ENCODE measurements around the gene PRCP. TPM values are rescaled to one million over a fixed set of nuclear protein-coding genes. Genes with fewer than 3 reads are reported as not detected.

PRCP gene
- total RNA-seq, 1 experiment from 2014 or later: 22.7 TPM

DNA sequence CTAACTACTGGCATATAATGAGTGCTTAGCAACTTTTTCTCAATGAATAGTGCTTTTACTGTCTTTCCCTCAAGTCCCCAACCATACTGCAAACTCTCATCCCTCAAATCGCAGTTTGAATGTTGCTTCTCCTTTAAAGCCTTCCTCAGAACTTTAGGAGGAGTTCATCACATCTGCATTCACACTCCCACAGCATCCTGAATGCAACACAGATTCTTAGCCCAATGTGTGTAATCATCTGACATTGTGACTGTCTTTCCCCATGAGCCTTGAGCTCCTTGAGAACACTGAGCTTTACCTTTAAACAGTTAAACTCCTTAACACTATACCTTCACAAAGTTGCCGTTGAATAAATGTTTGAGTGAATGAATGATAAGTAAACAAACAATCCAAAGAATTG, 84.8 kb downstream of the PRCP start:
- TF ChIP-seq, protein P1, sequence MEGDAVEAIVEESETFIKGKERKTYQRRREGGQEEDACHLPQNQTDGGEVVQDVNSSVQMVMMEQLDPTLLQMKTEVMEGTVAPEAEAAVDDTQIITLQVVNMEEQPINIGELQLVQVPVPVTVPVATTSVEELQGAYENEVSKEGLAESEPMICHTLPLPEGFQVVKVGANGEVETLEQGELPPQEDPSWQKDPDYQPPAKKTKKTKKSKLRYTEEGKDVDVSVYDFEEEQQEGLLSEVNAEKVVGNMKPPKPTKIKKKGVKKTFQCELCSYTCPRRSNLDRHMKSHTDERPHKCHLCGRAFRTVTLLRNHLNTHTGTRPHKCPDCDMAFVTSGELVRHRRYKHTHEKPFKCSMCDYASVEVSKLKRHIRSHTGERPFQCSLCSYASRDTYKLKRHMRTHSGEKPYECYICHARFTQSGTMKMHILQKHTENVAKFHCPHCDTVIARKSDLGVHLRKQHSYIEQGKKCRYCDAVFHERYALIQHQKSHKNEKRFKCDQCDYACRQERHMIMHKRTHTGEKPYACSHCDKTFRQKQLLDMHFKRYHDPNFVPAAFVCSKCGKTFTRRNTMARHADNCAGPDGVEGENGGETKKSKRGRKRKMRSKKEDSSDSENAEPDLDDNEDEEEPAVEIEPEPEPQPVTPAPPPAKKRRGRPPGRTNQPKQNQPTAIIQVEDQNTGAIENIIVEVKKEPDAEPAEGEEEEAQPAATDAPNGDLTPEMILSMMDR (IDR thresholded peaks at IDR 0.05; ENCODE audit: unreplicated experiment): no peak
- BruUV-seq (replicated peaks): no TSS peak
- H3K27ac Mint-ChIP-seq (ENCODE audit: unreplicated experiment): no peak overlapping the region
- no peaks in the 10 kb centered on the region for H3K4me1 Mint-ChIP-seq (ENCODE audit: low read depth, unreplicated experiment)
- no peaks in the 10 kb centered on the region for H3K9me3 Mint-ChIP-seq (ENCODE audit: low read depth, unreplicated experiment)
- H3K27me3 Mint-ChIP-seq (ENCODE audit: unreplicated experiment): peaks cover 29% of the 10 kb centered on the region
- DNase-seq: no peak
- H3K36me3 Mint-ChIP-seq (ENCODE audit: insufficient read depth, unreplicated experiment): no peaks in the 10 kb centered on the region
- CTCF ChIA-PET: no interaction called here
- intact Hi-C loops (cut with micrococcal nuclease; ENCODE audit: unreplicated experiment): no loop called here
- H3K4me3 Mint-ChIP-seq (ENCODE audit: low read depth, unreplicated experiment): no peak overlapping the region

DNA sequence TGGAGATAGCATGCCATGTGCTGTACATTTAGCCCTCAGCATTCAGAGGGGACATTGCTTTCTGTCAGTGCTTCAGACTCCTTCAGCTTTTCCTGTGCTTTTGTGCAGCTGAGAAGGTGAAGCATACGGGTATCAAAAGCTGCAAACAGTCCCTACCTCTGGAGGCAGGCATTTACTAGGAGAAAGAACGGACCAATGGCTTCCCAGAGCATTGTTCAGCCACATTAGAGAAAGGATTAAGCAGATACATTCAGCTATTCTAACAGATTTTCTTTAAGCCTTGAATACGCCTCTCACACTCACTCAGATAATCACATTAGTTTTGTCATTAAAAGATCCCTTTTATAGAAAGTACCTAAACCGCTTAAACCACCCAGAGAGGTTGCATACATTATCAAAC, 85.9 kb downstream of the PRCP start:
- Mint-ChIP-seq H3K27me3 (ENCODE audit: unreplicated experiment) (peaks cover 39% of the 10 kb centered on the region), H3K36me3 (ENCODE audit: insufficient read depth, unreplicated experiment) (no peaks in the 10 kb centered on the region), H3K27ac (ENCODE audit: unreplicated experiment) (no peak overlapping the region), H3K4me1 (ENCODE audit: low read depth, unreplicated experiment) (no peaks in the 10 kb centered on the region), H3K9me3 (ENCODE audit: low read depth, unreplicated experiment) (no peaks in the 10 kb centered on the region), H3K4me3 (ENCODE audit: low read depth, unreplicated experiment) (no peak overlapping the region)
- BruUV-seq (replicated peaks): no TSS peak
- CTCF ChIA-PET: no interaction called here
- intact Hi-C loops (cut with micrococcal nuclease; ENCODE audit: unreplicated experiment): no loop called here
- TF ChIP-seq, protein P1 (IDR thresholded peaks at IDR 0.05; ENCODE audit: unreplicated experiment): no peak
- no peak for DNase-seq

DNA sequence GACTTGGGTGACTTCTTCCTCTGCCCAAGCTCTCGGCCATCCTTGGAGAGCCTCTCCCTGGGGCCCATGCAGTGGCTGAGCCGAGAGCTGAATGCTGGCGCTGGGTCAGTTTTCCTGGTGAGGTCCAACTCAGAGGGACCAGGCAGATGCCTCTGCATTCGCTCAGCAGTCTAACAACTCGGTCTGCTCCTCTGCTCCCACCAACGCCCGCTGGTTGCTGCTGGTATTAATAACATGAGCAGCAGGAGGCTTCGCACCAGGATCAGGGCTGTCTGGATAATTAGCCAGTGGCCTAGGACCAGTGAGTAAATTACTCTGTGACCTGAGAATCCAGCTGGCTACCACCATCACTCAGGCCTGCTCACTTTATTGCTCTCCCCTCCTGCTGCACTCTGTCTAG, 88.9 kb downstream of the PRCP start:
- Mint-ChIP-seq H3K27me3 (ENCODE audit: unreplicated experiment) (peaks cover 60% of the 10 kb centered on the region), H3K27ac (ENCODE audit: unreplicated experiment) (no peak overlapping the region), H3K4me1 (ENCODE audit: low read depth, unreplicated experiment) (no peaks in the 10 kb centered on the region), H3K9me3 (ENCODE audit: low read depth, unreplicated experiment) (no peaks in the 10 kb centered on the region), H3K36me3 (ENCODE audit: insufficient read depth, unreplicated experiment) (no peaks in the 10 kb centered on the region), H3K4me3 (ENCODE audit: low read depth, unreplicated experiment) (no peak overlapping the region)
- no TSS peak for BruUV-seq (replicated peaks)
- TF ChIP-seq, protein P1 (IDR thresholded peaks at IDR 0.05; ENCODE audit: unreplicated experiment): no peak
- CTCF ChIA-PET: no interaction called here
- intact Hi-C loops (cut with micrococcal nuclease; ENCODE audit: unreplicated experiment): no loop called here
- DNase-seq: no peak

DNA sequence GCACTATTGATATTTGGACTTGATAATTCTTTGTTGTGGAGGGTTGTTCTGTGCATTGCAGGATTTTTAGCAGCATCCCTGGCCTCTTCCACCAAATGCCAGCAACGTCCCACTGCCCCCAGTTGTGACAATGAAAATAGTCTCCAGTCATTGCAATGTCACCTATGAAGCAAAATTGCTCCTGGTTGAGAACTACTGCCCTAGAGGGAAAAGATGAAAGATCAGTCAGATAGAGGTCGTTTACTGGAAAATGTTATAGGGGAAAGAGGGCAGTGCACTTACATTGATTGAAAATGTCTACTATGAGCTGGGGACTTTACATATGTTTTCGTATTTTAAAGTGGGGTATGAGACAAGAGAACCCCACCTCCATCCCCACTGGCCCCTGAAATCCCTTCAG, 89.5 kb downstream of the PRCP start:
- BruUV-seq (replicated peaks): no TSS peak
- Mint-ChIP-seq H3K27ac (ENCODE audit: unreplicated experiment) (no peak overlapping the region), H3K4me1 (ENCODE audit: low read depth, unreplicated experiment) (no peaks in the 10 kb centered on the region), H3K4me3 (ENCODE audit: low read depth, unreplicated experiment) (no peak overlapping the region), H3K27me3 (ENCODE audit: unreplicated experiment) (peaks cover 64% of the 10 kb centered on the region), H3K36me3 (ENCODE audit: insufficient read depth, unreplicated experiment) (no peaks in the 10 kb centered on the region), H3K9me3 (ENCODE audit: low read depth, unreplicated experiment) (no peaks in the 10 kb centered on the region)
- no peak for DNase-seq
- intact Hi-C loops (cut with micrococcal nuclease; ENCODE audit: unreplicated experiment): no loop called here
- CTCF ChIA-PET: no interaction called here
- TF ChIP-seq, protein P1 (IDR thresholded peaks at IDR 0.05; ENCODE audit: unreplicated experiment): no peak

DNA sequence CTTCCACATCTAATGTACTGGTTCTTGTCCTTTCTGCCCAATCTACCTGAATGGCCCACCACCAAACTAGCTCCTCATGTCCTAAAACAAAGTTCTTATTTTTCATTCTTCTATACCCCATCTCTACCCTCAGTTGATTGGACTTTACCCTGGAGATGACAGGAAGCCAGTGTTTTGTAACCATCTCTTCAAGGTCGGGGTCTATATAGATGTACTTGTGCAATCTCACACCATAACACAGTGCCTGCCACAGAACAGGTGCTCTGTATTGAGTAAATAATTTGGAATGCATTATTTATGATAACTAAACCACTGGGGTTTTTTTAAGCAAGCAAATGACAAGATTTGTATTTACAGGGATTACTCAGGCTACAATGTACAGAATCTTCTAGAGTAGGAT, 89.9 kb downstream of the PRCP start:
- no peak for DNase-seq
- TF ChIP-seq, protein P1 (IDR thresholded peaks at IDR 0.05; ENCODE audit: unreplicated experiment): no peak
- CTCF ChIA-PET: no interaction called here
- Mint-ChIP-seq H3K27me3 (ENCODE audit: unreplicated experiment) (peaks cover 69% of the 10 kb centered on the region), H3K27ac (ENCODE audit: unreplicated experiment) (no peak overlapping the region), H3K9me3 (ENCODE audit: low read depth, unreplicated experiment) (no peaks in the 10 kb centered on the region), H3K4me1 (ENCODE audit: low read depth, unreplicated experiment) (no peaks in the 10 kb centered on the region), H3K36me3 (ENCODE audit: insufficient read depth, unreplicated experiment) (no peaks in the 10 kb centered on the region), H3K4me3 (ENCODE audit: low read depth, unreplicated experiment) (no peak overlapping the region)
- no TSS peak for BruUV-seq (replicated peaks)
- intact Hi-C loops (cut with micrococcal nuclease; ENCODE audit: unreplicated experiment): no loop called here
